ENCODE data around the gene ESR2.

ESR2 gene

DNA sequence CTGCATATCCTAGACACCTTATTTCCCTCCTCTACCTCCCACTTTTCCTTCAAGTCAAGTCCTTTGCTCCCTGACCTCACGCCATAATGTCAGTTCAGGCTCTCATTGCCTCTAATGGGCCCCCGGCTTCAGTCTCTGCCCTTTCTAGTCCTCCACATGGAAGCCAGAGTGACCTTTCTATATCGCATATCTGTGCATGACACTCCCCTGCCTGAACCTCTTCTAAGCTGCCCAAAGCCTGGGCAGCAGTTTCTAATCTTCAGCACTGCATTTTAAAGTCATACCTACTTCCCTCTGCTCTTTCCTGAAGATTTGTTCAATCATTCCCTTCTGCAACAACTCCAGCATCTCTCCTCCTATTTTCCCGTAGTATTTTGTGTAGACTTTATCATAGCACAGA lies 45.5 kb downstream of the ESR2 start:
- no peak for DNase-seq (ENCODE audit: low spot score)
- in situ Hi-C loops (cut with MboI; ENCODE audit: low pct_unique_long_range_greater_than_20kb, low sequenced_read_pairs, unreplicated experiment): no loop called here
- TF ChIP-seq, protein P1, sequence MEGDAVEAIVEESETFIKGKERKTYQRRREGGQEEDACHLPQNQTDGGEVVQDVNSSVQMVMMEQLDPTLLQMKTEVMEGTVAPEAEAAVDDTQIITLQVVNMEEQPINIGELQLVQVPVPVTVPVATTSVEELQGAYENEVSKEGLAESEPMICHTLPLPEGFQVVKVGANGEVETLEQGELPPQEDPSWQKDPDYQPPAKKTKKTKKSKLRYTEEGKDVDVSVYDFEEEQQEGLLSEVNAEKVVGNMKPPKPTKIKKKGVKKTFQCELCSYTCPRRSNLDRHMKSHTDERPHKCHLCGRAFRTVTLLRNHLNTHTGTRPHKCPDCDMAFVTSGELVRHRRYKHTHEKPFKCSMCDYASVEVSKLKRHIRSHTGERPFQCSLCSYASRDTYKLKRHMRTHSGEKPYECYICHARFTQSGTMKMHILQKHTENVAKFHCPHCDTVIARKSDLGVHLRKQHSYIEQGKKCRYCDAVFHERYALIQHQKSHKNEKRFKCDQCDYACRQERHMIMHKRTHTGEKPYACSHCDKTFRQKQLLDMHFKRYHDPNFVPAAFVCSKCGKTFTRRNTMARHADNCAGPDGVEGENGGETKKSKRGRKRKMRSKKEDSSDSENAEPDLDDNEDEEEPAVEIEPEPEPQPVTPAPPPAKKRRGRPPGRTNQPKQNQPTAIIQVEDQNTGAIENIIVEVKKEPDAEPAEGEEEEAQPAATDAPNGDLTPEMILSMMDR (IDR thresholded peaks at IDR 0.05; ENCODE audit: extremely low read depth, insufficient read depth, missing control alignments): no peak

GRCh38 chr14:64247195-64247594 lies 47.0 kb downstream of the ESR2 start:
- TF ChIP-seq, protein P1 (IDR thresholded peaks at IDR 0.05; ENCODE audit: extremely low read depth, insufficient read depth, missing control alignments): no peak

GRCh38 chr14:64246688-64247087 lies 47.5 kb downstream of the ESR2 start:
- DNase-seq (ENCODE audit: low spot score): no peak
- in situ Hi-C loops (cut with MboI; ENCODE audit: low pct_unique_long_range_greater_than_20kb, low sequenced_read_pairs, unreplicated experiment): no loop called here
- TF ChIP-seq, protein P1 (IDR thresholded peaks at IDR 0.05; ENCODE audit: extremely low read depth, insufficient read depth, missing control alignments): no peak

More at GRCh38 chr14:64247195-64247594, 47.0 kb downstream of the ESR2 start:
- in situ Hi-C loops (cut with MboI; ENCODE audit: low pct_unique_long_range_greater_than_20kb, low sequenced_read_pairs, unreplicated experiment): no loop called here
- no peak for DNase-seq (ENCODE audit: low spot score)

DNA sequence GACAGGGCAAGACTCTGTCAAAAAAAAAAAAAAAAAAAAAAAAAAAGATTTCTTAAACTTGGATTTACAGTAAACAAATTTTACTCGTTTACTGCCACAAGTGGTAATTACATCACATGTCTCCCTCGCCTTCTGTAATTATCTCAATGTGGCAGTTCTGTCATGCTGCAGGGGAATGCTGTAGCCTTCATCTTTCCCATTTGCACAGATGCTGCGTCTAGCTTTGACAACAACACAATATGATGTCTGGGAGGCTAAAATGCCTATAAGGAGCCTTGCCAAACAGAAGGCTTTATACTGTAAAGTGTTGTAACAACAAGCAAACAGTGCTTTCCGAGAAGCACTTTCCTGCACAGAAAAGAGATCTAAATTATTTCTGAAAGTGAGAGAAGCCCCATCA lies 48.7 kb downstream of the ESR2 start:
- DNase-seq (ENCODE audit: low spot score): no peak
- in situ Hi-C loops (cut with MboI; ENCODE audit: low pct_unique_long_range_greater_than_20kb, low sequenced_read_pairs, unreplicated experiment): no loop called here
- TF ChIP-seq, protein P1 (IDR thresholded peaks at IDR 0.05; ENCODE audit: extremely low read depth, insufficient read depth, missing control alignments): no peak

- DNase-seq (ENCODE audit: low spot score): no peak
- in situ Hi-C loops (cut with MboI; ENCODE audit: low pct_unique_long_range_greater_than_20kb, low sequenced_read_pairs, unreplicated experiment): no loop called here
- TF ChIP-seq, protein P1 (IDR thresholded peaks at IDR 0.05; ENCODE audit: extremely low read depth, insufficient read depth, missing control alignments): no peak
Observed at GRCh38 chr14:64244279-64244678, 49.9 kb downstream of the ESR2 start.

- in situ Hi-C loops (cut with MboI; ENCODE audit: low pct_unique_long_range_greater_than_20kb, low sequenced_read_pairs, unreplicated experiment): no loop called here
- TF ChIP-seq, protein P1 (IDR thresholded peaks at IDR 0.05; ENCODE audit: extremely low read depth, insufficient read depth, missing control alignments): no peak
- no peak for DNase-seq (ENCODE audit: low spot score)
Observed at GRCh38 chr14:64238631-64239030, 55.5 kb downstream of the ESR2 start.

DNA sequence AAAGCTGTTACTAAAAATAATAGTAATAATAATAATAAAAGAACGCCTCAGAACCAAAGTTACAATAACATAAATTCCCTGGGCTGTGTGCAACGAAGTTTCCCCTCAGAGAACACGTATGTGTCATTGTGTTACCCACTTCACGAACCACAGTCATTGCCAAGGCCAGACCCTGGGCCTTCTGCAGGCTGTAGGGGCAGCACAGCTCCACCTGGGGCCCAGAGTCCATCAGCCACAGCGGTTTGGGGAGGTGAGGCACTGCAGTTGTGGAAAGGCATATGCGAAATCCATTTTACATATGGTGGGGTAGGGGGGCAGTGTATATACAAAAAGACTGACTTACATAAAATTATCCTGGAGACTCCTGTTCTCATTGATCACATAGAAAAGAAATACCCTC lies 56.1 kb downstream of the ESR2 start:
- DNase-seq (ENCODE audit: low spot score): no peak
- TF ChIP-seq, protein P1 (IDR thresholded peaks at IDR 0.05; ENCODE audit: extremely low read depth, insufficient read depth, missing control alignments): no peak
- in situ Hi-C loops (cut with MboI; ENCODE audit: low pct_unique_long_range_greater_than_20kb, low sequenced_read_pairs, unreplicated experiment): no loop called here
